ENCODE data around the gene KRTAP19-1. TPM values are rescaled to one million over a fixed set of nuclear protein-coding genes. Genes with fewer than 3 reads are reported as not detected.

KRTAP19-1 gene
- total RNA-seq = not detected in 2 replicates

DNA sequence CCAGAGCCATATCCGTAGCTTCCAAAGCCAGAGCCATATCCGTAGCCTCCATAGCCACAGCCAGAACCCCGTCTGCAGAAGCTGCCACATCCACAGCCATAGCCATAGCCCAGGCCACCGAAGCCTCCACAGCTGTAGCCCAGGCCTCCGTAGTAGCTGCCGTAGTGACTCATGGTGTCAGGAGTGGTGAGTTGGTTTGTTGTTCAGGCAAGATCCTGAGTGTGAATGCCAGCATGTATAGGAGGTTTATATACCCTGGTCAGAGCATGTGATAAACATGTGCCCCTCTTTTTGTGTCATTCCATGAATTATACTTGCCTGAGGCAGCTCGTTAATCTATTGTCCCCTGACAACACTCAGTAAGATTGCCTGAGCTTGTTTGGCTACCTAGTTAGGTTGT is at the start of gene KRTAP19-1:
Gene KRTAP19-1, minus strand, starts transcription at position 223 of the 400 bp plus-strand sequence. Its CDS starts 50 bp downstream, at position 173.

DNA sequence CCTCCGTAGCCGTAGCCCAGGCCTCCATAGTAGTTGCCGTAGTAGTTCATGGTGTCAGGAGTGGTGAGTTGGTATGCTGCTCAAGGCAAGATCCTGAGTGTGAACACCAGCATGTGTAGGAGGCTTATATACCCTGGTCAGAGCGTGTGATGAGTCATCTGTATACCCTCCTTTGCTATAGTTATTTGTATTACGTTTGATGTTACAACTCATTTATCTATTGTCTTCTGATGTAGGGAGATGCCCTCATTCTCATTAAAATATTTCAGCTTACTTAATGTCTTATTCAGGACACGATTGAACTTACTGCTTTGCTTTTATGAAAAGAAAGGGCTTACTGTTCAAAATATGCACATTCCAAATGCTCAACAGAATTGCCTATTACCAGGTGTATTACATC is 21.9 kb upstream of the KRTAP19-1 start, which contains the start of gene KRTAP19-5:
Gene KRTAP19-5, minus strand, starts transcription at position 101 of the 400 bp plus-strand sequence. Its CDS starts 51 bp downstream, at position 50.

GRCh38 chr21:30497065-30497464 is 16.9 kb upstream of the KRTAP19-1 start, which contains the start of gene KRTAP19-4:
Gene KRTAP19-4 (minus strand): TSS chr21:30497165. CDS start chr21:30497110, 55 bp downstream.

DNA sequence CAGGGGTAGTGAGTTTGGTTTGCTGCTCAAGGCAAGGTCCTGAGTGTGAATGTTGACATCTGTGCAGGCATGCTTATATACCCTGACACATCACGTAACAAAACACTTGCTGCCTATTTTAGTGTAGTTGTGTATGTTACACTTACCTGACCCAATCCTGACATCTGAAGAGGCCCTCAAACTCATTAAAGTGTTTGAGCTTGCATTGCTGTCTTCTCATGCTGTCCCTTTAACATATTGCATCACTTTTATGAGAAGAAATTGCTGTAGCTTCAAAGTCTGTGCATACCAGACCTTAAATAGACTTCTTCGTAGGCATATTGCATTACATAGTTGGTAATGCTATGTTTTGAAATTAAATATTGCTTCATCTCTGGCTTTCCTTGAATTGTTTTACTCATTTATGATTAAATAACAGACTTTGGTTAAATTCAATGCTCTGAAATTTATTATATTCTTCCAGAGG is 11.8 kb upstream of the KRTAP19-1 start, which contains the start of gene KRTAP19-3:
Gene KRTAP19-3, minus strand, starts transcription at position 51 of the 466 bp plus-strand sequence. CDS start 56 bp downstream, outside the sequence.

GRCh38 chr21:30487336-30487735 is 7.2 kb upstream of the KRTAP19-1 start, which contains the start of gene KRTAP19-2:
Gene KRTAP19-2 (minus strand): TSS chr21:30487436. CDS start chr21:30487348, 88 bp downstream.

GRCh38 chr21:30439975-30440374 is 40.2 kb downstream of the KRTAP19-1 start, which contains the start of gene KRTAP15-1:
Gene KRTAP15-1 (plus strand): TSS chr21:30440275. CDS start chr21:30440328, 53 bp downstream.

GRCh38 chr21:30430170-30430655 is 50.0 kb downstream of the KRTAP19-1 start, which contains the start of gene KRTAP13-4:
Gene KRTAP13-4 (plus strand): TSS chr21:30430220. CDS start chr21:30430276, 56 bp downstream.

Other genes starting within 250 kb of the KRTAP19-1 start
- gene KRTAP24-1, start 197.4 kb downstream of the KRTAP19-1 start, total RNA-seq = not detected in 2 replicates
- not detected in 2 replicates for gene KRTAP25-1, start 190.9 kb downstream of the KRTAP19-1 start, total RNA-seq
- not detected in 2 replicates for gene KRTAP26-1, start 160.1 kb downstream of the KRTAP19-1 start, total RNA-seq
- gene KRTAP27-1, start 142.7 kb downstream of the KRTAP19-1 start, total RNA-seq = not detected in 2 replicates
- not detected in 2 replicates for gene KRTAP23-1, start 131.8 kb downstream of the KRTAP19-1 start, total RNA-seq
- not detected in 2 replicates for gene KRTAP13-2, start 108.1 kb downstream of the KRTAP19-1 start, total RNA-seq
- gene KRTAP13-1, start 84.3 kb downstream of the KRTAP19-1 start, total RNA-seq = not detected in 2 replicates
- gene KRTAP13-3, start 54.4 kb downstream of the KRTAP19-1 start, total RNA-seq = not detected in 2 replicates
- not detected in 2 replicates for gene KRTAP13-4, start 50.1 kb downstream of the KRTAP19-1 start, total RNA-seq
- gene KRTAP15-1, start 40.1 kb downstream of the KRTAP19-1 start, total RNA-seq = not detected in 2 replicates
- gene KRTAP19-2, start 7.1 kb upstream of the KRTAP19-1 start, total RNA-seq = not detected in 2 replicates
- gene KRTAP19-3, start 11.6 kb upstream of the KRTAP19-1 start, total RNA-seq = not detected in 2 replicates
- not detected in 2 replicates for gene KRTAP19-4, start 16.8 kb upstream of the KRTAP19-1 start, total RNA-seq
- gene KRTAP19-5, start 21.8 kb upstream of the KRTAP19-1 start, total RNA-seq = not detected in 2 replicates
- gene KRTAP19-6, start 61.5 kb upstream of the KRTAP19-1 start, total RNA-seq = not detected in 2 replicates
- gene KRTAP19-7, start 80.9 kb upstream of the KRTAP19-1 start, total RNA-seq = not detected in 2 replicates
- not detected in 2 replicates for gene KRTAP22-2, start 110.0 kb upstream of the KRTAP19-1 start, total RNA-seq
- gene KRTAP6-3, start 112.1 kb upstream of the KRTAP19-1 start, total RNA-seq = not detected in 2 replicates
- not detected in 2 replicates for gene KRTAP6-2, start 118.5 kb upstream of the KRTAP19-1 start, total RNA-seq
- not detected in 2 replicates for gene KRTAP22-1, start 120.7 kb upstream of the KRTAP19-1 start, total RNA-seq
- not detected in 2 replicates for gene KRTAP6-1, start 133.6 kb upstream of the KRTAP19-1 start, total RNA-seq
- not detected in 2 replicates for gene KRTAP20-1, start 136.1 kb upstream of the KRTAP19-1 start, total RNA-seq
- not detected in 2 replicates for gene KRTAP20-4, start 140.3 kb upstream of the KRTAP19-1 start, total RNA-seq
- gene KRTAP20-2, start 154.8 kb upstream of the KRTAP19-1 start, total RNA-seq = not detected in 2 replicates
- not detected in 2 replicates for gene KRTAP20-3, start 162.5 kb upstream of the KRTAP19-1 start, total RNA-seq
- not detected in 2 replicates for gene KRTAP21-3, start 238.4 kb upstream of the KRTAP19-1 start, total RNA-seq